ENCODE results near the gene SETD1B. TPM values are rescaled to one million over a fixed set of nuclear protein-coding genes. Genes with fewer than 3 reads are reported as not detected.

Gene SETD1B
- total RNA-seq, 4 donors from 2014 or later: 13.1 to 23.1 (median 19.5) TPM

GRCh38 chr12:121806009-121806545, 2.3 kb downstream of the SETD1B start:
- no peaks in the 10 kb centered on the region for H3K27me3 ChIP-seq
- TF ChIP-seq POLR2AphosphoS5 (IDR thresholded peaks at IDR 0.05) (no peak), EP300 (IDR thresholded peaks at IDR 0.05) (no peak), POLR2A (IDR thresholded peaks at IDR 0.05) (no peak), CTCF (IDR thresholded peaks at IDR 0.05) (no peak)
- H3K9me3 ChIP-seq: no peaks in the 10 kb centered on the region
- WGBS: 1% methylated on average over 10 of the region's 16 CpGs
- DNase-seq (ENCODE audit: low spot score in 2 of 2): peak in 1 of 2 donors; percentile 64
- H3K4me3 ChIP-seq: peak overlapping the region; percentile 89
- H3K36me3 ChIP-seq: peaks cover 36% of the 10 kb centered on the region
- H3K27ac ChIP-seq: peak overlapping the region; percentile 100
- peaks cover 41% of the 10 kb centered on the region for H3K4me1 ChIP-seq

GRCh38 chr12:121806546-121807423, 3.0 kb downstream of the SETD1B start:
- no peak for DNase-seq (ENCODE audit: low spot score in 2 of 2)
- TF ChIP-seq POLR2AphosphoS5 (IDR thresholded peaks at IDR 0.05): no peak
- no peak for TF ChIP-seq POLR2A (IDR thresholded peaks at IDR 0.05)
- Histone ChIP-seq H3K27ac (peak overlapping the region; percentile 55), H3K4me3 (peak overlapping the region; percentile 89), H3K36me3 (peaks cover 37% of the 10 kb centered on the region), H3K9me3 (no peaks in the 10 kb centered on the region), H3K4me1 (peaks cover 47% of the 10 kb centered on the region), H3K27me3 (no peaks in the 10 kb centered on the region)
- 41% methylated on average over 19 of the region's 21 CpGs for WGBS

DNA sequence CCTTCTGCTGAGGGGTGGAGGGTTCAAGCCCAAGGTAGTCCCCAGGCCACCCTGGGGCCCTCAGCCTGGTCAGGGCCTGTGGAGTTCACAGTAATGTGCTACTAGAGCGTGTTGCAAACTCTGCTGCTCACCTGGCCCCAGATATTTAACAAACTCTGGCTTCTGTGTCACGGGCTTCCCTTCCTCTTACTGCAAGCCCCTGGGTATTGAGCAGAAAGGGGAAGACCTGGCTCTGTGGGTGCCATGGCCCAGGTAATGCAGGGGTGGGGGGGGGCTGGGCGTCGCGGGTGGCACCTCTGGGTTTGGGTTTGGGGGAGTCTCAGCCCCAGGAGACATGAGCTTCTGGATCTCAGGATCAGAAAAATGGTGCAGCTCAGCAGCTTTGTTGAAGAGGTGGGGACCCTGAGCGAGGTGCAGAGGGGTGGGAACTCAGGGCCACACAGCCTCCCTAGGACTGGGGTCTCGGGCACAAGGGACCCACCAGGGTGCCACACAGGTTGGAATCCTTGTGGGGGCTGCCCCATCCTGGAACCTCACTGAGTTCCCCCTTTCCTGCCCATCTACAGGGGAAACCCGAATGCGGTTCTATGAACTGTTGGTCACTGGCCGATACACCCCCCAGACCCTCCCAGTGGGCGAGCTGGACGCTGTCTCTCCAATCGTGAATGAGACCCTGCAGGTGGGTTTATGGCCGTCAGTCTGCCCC, 4.0 kb downstream of the SETD1B start:
- Histone ChIP-seq H3K36me3 (peaks cover 37% of the 10 kb centered on the region), H3K27ac (no peak overlapping the region), H3K9me3 (no peaks in the 10 kb centered on the region), H3K27me3 (no peaks in the 10 kb centered on the region), H3K4me1 (peaks cover 51% of the 10 kb centered on the region), H3K4me3 (no peak overlapping the region)
- 91% methylated on average over 9 of the region's 14 CpGs for WGBS
- no peak for DNase-seq (ENCODE audit: low spot score in 2 of 2)
- TF ChIP-seq EP300 (IDR thresholded peaks at IDR 0.05): no peak
- no peak for TF ChIP-seq POLR2AphosphoS5 (IDR thresholded peaks at IDR 0.05)
- no peak for TF ChIP-seq CTCF (IDR thresholded peaks at IDR 0.05)
- TF ChIP-seq POLR2A (IDR thresholded peaks at IDR 0.05): no peak

GRCh38 chr12:121808623-121809022, 4.8 kb downstream of the SETD1B start:
- TF ChIP-seq EP300 (IDR thresholded peaks at IDR 0.05) (no peak), CTCF (IDR thresholded peaks at IDR 0.05) (no peak), POLR2A (IDR thresholded peaks at IDR 0.05) (no peak), POLR2AphosphoS5 (IDR thresholded peaks at IDR 0.05) (no peak)
- 78% methylated on average over 8 of the region's 8 CpGs for WGBS
- Histone ChIP-seq H3K27ac (no peak overlapping the region), H3K36me3 (peaks cover 37% of the 10 kb centered on the region), H3K9me3 (no peaks in the 10 kb centered on the region), H3K27me3 (no peaks in the 10 kb centered on the region), H3K4me3 (no peak overlapping the region), H3K4me1 (peaks cover 57% of the 10 kb centered on the region)
- DNase-seq (ENCODE audit: low spot score in 2 of 2): no peak

DNA sequence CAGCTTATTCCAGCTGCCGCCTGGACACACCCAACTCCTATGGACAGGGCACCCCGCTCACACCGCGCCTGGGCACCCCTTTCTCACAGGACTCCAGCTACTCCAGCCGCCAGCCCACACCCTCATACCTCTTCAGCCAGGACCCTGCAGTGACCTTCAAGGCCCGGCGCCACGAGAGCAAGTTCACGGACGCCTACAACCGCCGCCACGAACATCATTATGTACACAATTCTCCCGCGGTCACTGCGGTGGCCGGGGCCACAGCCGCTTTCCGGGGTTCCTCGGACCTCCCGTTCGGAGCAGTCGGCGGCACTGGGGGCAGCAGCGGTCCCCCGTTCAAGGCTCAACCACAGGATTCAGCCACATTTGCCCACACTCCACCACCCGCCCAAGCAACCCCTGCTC, 5.9 kb downstream of the SETD1B start:
- peak in 1 of 2 donors; percentile 66 for DNase-seq (ENCODE audit: low spot score in 2 of 2)
- H3K4me1 ChIP-seq: peaks cover 60% of the 10 kb centered on the region
- H3K27me3 ChIP-seq: no peaks in the 10 kb centered on the region
- H3K9me3 ChIP-seq: no peaks in the 10 kb centered on the region
- TF ChIP-seq EP300 (IDR thresholded peaks at IDR 0.05) (no peak), POLR2A (IDR thresholded peaks at IDR 0.05) (no peak), POLR2AphosphoS5 (IDR thresholded peaks at IDR 0.05) (no peak), CTCF (IDR thresholded peaks at IDR 0.05) (no peak)
- H3K4me3 ChIP-seq: no peak overlapping the region
- WGBS: 94% methylated on average over 27 of the region's 27 CpGs
- no peak overlapping the region for H3K27ac ChIP-seq
- peaks cover 45% of the 10 kb centered on the region for H3K36me3 ChIP-seq

Data from suprapubic skin (tissue), 4 donors.